ENCODE data around the gene TCL1A.
"Not testable (repeated sequence)": the region's sequence is repeated elsewhere in the genome, so short reads cannot be mapped to it uniquely, and the experiment has no call there.

- not testable (repeated sequence) for TF ChIP-seq EZH2 (IDR thresholded peaks at IDR 0.05); POLR2AphosphoS5 (IDR thresholded peaks at IDR 0.05; ENCODE audit: borderline replicate concordance, low read depth, low read length)
These were observed 15.6 kb upstream of the TCL1A start for GRCh38 chr14:95729402-95730028.
